ENCODE results near the gene ALDH3A1. TPM values are rescaled to one million over a fixed set of nuclear protein-coding genes. Genes with fewer than 3 reads are reported as not detected.

Gene ALDH3A1
- total RNA-seq = not detected in 2 replicates

GRCh38 chr17:19747829-19748806 is at the start of gene ALDH3A1:
Gene ALDH3A1 (minus strand): TSS chr17:19748298. CDS start chr17:19745129, 3,169 bp downstream.

GRCh38 chr17:19716108-19717030 is 31.7 kb downstream of the ALDH3A1 start, which contains the start of gene SLC47A2:
Gene SLC47A2 (minus strand): TSS chr17:19716584. CDS start chr17:19716555, 29 bp downstream.

Other genes with a start within 250 kb of the ALDH3A1 start
- 0.15 and 0.34 TPM in 2 replicates for gene SLC47A1, start 214.4 kb downstream of the ALDH3A1 start, total RNA-seq
- gene ALDH3A2, start 99.5 kb downstream of the ALDH3A1 start, total RNA-seq = 22.5 and 26.8 TPM in 2 replicates
- gene SLC47A2, start 31.7 kb downstream of the ALDH3A1 start, total RNA-seq = not detected in 2 replicates
- gene ULK2, start 119.6 kb upstream of the ALDH3A1 start, total RNA-seq = 8.9 and 9.5 TPM in 2 replicates
- gene AKAP10, start 229.5 kb upstream of the ALDH3A1 start, total RNA-seq = 10.7 and 13.6 TPM in 2 replicates